Thyroid gland (tissue), 4 donors: ENCODE results near the gene STH. TPM values are rescaled to one million over a fixed set of nuclear protein-coding genes. Genes with fewer than 3 reads are reported as not detected.

Source experiments
- DNase-seq, 2 donors: peaks; one replicate each; pipeline ENCODE4 v3.0.0-alpha.2; 2019
- H3K27ac ChIP-seq, 3 donors: fragments of 200-600 bp; sonication (generic); 1 replicate in 2 of 3; 2 replicates in 1 of 3; pipeline ENCODE4 v1.5.1; 2016 to 2019; ENCODE audit warnings: mild to moderate bottlenecking in 1 of 3, moderate library complexity in 1 of 3
- H3K27me3 ChIP-seq: fragments of 200-600 bp; sonication (generic); one replicate; pipeline ENCODE4 v1.5.1; 2019
- H3K36me3 ChIP-seq, 2 donors: fragments of 200-600 bp; sonication (generic); one replicate each; pipeline ENCODE4 v1.5.1; 2016 to 2019
- H3K4me1 ChIP-seq, 2 donors: fragments of 200-600 bp; sonication (generic); one replicate each; pipeline ENCODE4 v1.5.1; 2017 to 2019
- H3K4me3 ChIP-seq, 3 donors: fragments of 200-600 bp; sonication (generic); replicated peaks in 1 of 3; 1 replicate in 2 of 3; 2 replicates in 1 of 3; pipeline ENCODE4 v1.5.1; 2016; ENCODE audit warnings: mild to moderate bottlenecking in 1 of 3
- H3K9me3 ChIP-seq: fragments of 200-600 bp; sonication (generic); one replicate; pipeline ENCODE4 v1.5.1; 2017
- POLR2A ChIP-seq, 2 donors: fragments of 450-650 bp; IDR thresholded peaks; one replicate each; pipeline ENCODE4 v1.6.1; 2017; ENCODE audit warnings: antibody characterized with exemption in 2 of 2, mild to moderate bottlenecking in 2 of 2, moderate library complexity in 1 of 2
- WGBS, 2 donors: methylation state at CpG; one replicate each; pipeline ENCODE4 v1.1.5; 2017; 5-methylcytosine and 5-hydroxymethylcytosine counted together
- intact Hi-C: fragments of 100-400 bp; cut with DNase I; formaldehyde crosslinking; loops from one replicate; pipeline ENCODE4 v1.15.1; 2023
- total RNA-seq, 4 donors: library from RNA; depleted of rRNA; stranded (reverse); fragments of >200 nt; gene quantifications; one replicate each; pipeline ENCODE4 v1.2.3, GENCODE V29; 2016
- TF ChIP-seq, protein P1 (sequence below), 6 experiments: fragments of 200-600 bp in 3 of 6; fragments of 450-650 bp in 3 of 6; sonication (generic) in 3 of 6; IDR thresholded peaks; one replicate each; pipeline ENCODE4 v1.5.1; 2016 to 2019; ENCODE audit warnings: antibody characterized with exemption in 6 of 6, mild to moderate bottlenecking in 2 of 6, inconsistent platforms in 1 of 6, moderate library complexity in 1 of 6

STH gene
- total RNA-seq, 4 donors from 2014 or later: not detected

DNA sequence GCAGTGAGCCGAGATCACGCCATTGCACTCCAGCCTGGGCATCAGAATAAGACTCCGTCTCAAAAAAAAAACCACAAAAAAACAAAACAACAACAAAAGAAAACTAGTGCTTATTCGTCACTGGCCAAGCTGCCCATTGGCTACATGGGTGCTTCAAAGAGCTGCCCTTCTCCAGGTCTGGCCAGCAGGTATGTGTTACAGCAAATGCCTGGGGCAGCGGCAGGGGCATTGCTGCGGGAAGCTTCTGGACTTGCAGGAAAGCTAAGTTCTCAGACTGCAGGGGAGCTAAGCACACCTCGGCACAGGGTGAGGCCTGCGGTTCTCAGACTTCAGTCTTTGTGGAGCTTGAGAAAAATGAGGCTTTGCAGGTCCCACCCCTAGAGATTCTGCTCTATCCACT lies 4.1 kb upstream of the STH start:
- no peak overlapping the region for H3K27ac ChIP-seq
- no peak overlapping the region for H3K4me3 ChIP-seq
- no peaks in the 10 kb centered on the region for H3K4me1 ChIP-seq
- DNase-seq: no peak
- intact Hi-C loops: no loop called here
- no peaks in the 10 kb centered on the region for H3K27me3 ChIP-seq
- H3K36me3 ChIP-seq: no peaks in the 10 kb centered on the region
- TF ChIP-seq, protein P1, sequence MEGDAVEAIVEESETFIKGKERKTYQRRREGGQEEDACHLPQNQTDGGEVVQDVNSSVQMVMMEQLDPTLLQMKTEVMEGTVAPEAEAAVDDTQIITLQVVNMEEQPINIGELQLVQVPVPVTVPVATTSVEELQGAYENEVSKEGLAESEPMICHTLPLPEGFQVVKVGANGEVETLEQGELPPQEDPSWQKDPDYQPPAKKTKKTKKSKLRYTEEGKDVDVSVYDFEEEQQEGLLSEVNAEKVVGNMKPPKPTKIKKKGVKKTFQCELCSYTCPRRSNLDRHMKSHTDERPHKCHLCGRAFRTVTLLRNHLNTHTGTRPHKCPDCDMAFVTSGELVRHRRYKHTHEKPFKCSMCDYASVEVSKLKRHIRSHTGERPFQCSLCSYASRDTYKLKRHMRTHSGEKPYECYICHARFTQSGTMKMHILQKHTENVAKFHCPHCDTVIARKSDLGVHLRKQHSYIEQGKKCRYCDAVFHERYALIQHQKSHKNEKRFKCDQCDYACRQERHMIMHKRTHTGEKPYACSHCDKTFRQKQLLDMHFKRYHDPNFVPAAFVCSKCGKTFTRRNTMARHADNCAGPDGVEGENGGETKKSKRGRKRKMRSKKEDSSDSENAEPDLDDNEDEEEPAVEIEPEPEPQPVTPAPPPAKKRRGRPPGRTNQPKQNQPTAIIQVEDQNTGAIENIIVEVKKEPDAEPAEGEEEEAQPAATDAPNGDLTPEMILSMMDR (IDR thresholded peaks at IDR 0.05): no peak
- TF ChIP-seq POLR2A (IDR thresholded peaks at IDR 0.05): no peak
- WGBS, 2 donors: 88 to 90% methylated on average over 8 of the region's 8 CpGs
- no peaks in the 10 kb centered on the region for H3K9me3 ChIP-seq

DNA sequence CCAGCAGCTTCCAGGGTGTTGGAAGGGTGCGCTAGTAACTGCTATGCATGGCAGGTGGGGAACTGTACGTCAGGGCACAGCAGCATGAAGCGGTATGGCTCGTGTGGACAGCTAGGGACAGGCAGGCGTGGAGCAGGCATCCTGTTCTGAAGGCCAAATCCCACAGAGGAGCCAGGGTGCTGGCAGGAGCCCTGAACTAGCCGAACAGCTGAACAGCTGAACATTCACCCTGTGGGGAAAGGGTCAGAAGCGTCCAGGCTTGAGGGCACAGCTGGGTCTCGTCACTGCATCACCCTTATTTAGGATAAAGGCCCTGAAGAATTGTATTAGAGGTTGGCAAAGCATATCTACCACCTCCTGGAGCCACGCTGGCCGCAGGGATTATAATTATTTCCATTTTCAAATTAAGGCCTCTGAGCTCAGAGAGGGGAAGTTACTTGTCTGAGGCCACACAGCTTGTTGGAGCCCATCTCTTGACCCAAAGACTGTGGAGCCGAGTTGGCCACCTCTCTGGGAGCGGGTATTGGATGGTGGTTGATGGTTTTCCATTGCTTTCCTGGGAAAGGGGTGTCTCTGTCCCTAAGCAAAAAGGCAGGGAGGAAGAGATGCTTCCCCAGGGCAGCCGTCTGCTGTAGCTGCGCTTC lies 3.3 kb upstream of the STH start:
- DNase-seq: no peak

DNA sequence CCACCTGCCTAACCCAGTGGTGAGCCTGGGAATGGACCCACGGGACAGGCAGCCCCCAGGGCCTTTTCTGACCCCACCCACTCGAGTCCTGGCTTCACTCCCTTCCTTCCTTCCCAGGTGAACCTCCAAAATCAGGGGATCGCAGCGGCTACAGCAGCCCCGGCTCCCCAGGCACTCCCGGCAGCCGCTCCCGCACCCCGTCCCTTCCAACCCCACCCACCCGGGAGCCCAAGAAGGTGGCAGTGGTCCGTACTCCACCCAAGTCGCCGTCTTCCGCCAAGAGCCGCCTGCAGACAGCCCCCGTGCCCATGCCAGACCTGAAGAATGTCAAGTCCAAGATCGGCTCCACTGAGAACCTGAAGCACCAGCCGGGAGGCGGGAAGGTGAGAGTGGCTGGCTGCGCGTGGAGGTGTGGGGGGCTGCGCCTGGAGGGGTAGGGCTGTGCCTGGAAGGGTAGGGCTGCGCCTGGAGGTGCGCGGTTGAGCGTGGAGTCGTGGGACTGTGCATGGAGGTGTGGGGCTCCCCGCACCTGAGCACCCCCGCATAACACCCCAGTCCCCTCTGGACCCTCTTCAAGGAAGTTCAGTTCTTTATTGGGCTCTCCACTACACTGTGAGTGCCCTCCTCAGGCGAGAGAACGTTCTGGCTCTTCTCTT lies 2.6 kb upstream of the STH start:
- TF ChIP-seq, protein P1 (IDR thresholded peaks at IDR 0.05): no peak
- TF ChIP-seq POLR2A (IDR thresholded peaks at IDR 0.05): no peak
- Histone ChIP-seq H3K9me3 (no peaks in the 10 kb centered on the region), H3K4me1 (no peaks in the 10 kb centered on the region), H3K4me3 (no peak overlapping the region), H3K27ac (no peak overlapping the region), H3K27me3 (no peaks in the 10 kb centered on the region), H3K36me3 (no peaks in the 10 kb centered on the region)
- WGBS, 2 donors: 81 to 83% methylated on average over 23 to 31 of the region's 31 CpGs
- intact Hi-C loops: no loop called here
- DNase-seq: no peak

More for the DNA sequence above, 3.3 kb upstream of the STH start:
- intact Hi-C loops: no loop called here
- 79 to 87% methylated on average over 12 to 14 of the region's 14 CpGs for WGBS, 2 donors
- Histone ChIP-seq H3K4me3 (no peak overlapping the region), H3K36me3 (no peaks in the 10 kb centered on the region), H3K9me3 (no peaks in the 10 kb centered on the region), H3K27ac (no peak overlapping the region), H3K4me1 (no peaks in the 10 kb centered on the region), H3K27me3 (no peaks in the 10 kb centered on the region)
- TF ChIP-seq POLR2A (IDR thresholded peaks at IDR 0.05): no peak
- TF ChIP-seq, protein P1 (IDR thresholded peaks at IDR 0.05): no peak

DNA sequence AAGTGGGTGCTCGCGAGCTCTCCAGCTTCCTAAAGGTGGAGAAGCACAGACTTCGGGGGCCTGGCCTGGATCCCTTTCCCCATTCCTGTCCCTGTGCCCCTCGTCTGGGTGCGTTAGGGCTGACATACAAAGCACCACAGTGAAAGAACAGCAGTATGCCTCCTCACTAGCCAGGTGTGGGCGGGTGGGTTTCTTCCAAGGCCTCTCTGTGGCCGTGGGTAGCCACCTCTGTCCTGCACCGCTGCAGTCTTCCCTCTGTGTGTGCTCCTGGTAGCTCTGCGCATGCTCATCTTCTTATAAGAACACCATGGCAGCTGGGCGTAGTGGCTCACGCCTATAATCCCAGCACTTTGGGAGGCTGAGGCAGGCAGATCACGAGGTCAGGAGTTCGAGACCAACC lies 1.9 kb upstream of the STH start:
- Histone ChIP-seq H3K9me3 (no peaks in the 10 kb centered on the region), H3K27ac (no peak overlapping the region), H3K36me3 (no peaks in the 10 kb centered on the region), H3K4me1 (no peaks in the 10 kb centered on the region), H3K27me3 (no peaks in the 10 kb centered on the region), H3K4me3 (no peak overlapping the region)
- intact Hi-C loops: no loop called here
- WGBS, 2 donors: 87 to 94% methylated on average over 12 of the region's 13 CpGs
- TF ChIP-seq, protein P1 (IDR thresholded peaks at IDR 0.05): no peak
- TF ChIP-seq POLR2A (IDR thresholded peaks at IDR 0.05): no peak
- no peak for DNase-seq

DNA sequence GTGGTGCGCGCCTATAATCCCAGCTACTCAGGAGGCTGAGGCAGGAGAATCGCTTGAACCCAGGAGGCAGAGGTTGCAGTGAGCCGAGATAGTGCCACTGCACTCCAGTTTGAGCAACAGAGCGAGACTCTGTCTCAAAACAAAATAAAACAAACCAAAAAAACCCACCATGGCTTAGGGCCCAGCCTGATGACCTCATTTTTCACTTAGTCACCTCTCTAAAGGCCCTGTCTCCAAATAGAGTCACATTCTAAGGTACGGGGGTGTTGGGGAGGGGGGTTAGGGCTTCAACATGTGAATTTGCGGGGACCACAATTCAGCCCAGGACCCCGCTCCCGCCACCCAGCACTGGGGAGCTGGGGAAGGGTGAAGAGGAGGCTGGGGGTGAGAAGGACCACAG lies 1.4 kb upstream of the STH start:
- intact Hi-C loops: no loop called here
- TF ChIP-seq, protein P1 (IDR thresholded peaks at IDR 0.05): no peak
- no peak for TF ChIP-seq POLR2A (IDR thresholded peaks at IDR 0.05)
- 86 to 90% methylated on average over 9 of the region's 9 CpGs for WGBS, 2 donors
- Histone ChIP-seq H3K9me3 (no peaks in the 10 kb centered on the region), H3K4me3 (no peak overlapping the region), H3K27me3 (no peaks in the 10 kb centered on the region), H3K4me1 (no peaks in the 10 kb centered on the region), H3K27ac (no peak overlapping the region), H3K36me3 (no peaks in the 10 kb centered on the region)
- no peak for DNase-seq
